Fibroblast of the aortic adventitia (primary cell): ENCODE measurements around the gene CIAO2B. TPM values are rescaled to one million over a fixed set of nuclear protein-coding genes. Genes with fewer than 3 reads are reported as not detected.

Experiments used
- DNase-seq: peaks from one replicate; pipeline ENCODE4 v3.0.0-alpha.2; 2010; ENCODE audit warnings: low read depth
- H3K4me3 ChIP-seq: 2 replicates; pipeline ENCODE4 v1.5.1; 2011; ENCODE audit warnings: low read depth, mild to moderate bottlenecking, control low read depth, low read length, moderate library complexity
- CTCF ChIP-seq: IDR thresholded peaks from 2 replicates; pipeline ENCODE4 v1.5.1; 2011; ENCODE audit warnings: mild to moderate bottlenecking, low read length, control low read depth, inconsistent platforms; ENCODE audit not compliant: insufficient read depth
- total RNA-seq: library from RNA; depleted of rRNA; stranded (reverse); fragments of >200 nt; gene quantifications from 2 replicates; pipeline ENCODE4 v1.2.3, GENCODE V29; 2012; ENCODE audit warnings: low replicate concordance

The CIAO2B gene
- total RNA-seq, 1 donor, result 109 TPM

- no peak for TF ChIP-seq CTCF
- no peak overlapping the region for H3K4me3 ChIP-seq
- no peak for DNase-seq
These were observed 26.1 kb downstream of the CIAO2B start for GRCh38 chr16:66908116-66908515.

DNA sequence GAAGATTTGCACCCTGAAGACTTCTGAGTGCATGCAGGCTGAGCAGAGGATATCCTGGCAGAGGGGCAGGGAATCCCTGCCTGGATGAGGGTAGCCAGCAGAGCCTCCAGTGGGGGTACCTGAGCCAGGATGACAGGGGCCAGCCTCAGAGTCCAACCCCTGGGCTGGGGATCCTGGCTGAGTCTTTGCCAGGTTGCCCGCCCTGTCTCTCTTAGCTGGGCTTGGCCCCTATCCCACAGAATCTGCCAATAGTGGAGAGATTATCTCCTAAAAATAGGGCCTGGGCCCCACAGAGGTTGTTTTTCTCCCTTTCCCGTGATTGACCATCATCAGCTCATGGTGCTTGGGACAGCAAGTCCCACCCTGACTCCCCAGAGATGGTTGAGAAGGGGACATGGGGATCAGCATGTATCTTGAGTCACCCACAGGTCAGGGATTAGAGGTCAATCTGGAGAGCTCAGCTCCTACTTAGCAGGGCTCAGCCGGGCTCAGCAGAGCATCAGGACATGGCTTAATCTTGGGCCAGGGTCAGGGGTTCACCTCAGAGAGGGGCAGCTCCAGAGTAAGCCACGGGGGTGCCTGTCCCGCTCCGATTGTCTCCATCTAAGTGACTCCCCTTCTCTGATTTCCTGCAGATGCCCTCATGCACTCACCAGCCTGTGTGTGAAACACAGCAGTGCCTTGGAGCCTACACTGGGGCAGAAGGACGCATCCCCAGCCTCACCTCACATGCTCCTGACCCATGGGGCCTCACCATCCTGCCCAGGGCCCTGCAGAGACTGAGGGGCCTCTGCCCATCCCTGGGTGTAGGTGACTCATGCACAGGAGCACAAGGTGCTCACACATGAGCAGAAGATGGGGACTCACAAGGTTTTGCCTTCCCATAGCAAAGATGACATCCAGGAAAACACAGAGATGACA is 27.0 kb downstream of the CIAO2B start:
- DNase-seq, result no peak
- no peak overlapping the region for H3K4me3 ChIP-seq
- no peak for TF ChIP-seq CTCF

DNA sequence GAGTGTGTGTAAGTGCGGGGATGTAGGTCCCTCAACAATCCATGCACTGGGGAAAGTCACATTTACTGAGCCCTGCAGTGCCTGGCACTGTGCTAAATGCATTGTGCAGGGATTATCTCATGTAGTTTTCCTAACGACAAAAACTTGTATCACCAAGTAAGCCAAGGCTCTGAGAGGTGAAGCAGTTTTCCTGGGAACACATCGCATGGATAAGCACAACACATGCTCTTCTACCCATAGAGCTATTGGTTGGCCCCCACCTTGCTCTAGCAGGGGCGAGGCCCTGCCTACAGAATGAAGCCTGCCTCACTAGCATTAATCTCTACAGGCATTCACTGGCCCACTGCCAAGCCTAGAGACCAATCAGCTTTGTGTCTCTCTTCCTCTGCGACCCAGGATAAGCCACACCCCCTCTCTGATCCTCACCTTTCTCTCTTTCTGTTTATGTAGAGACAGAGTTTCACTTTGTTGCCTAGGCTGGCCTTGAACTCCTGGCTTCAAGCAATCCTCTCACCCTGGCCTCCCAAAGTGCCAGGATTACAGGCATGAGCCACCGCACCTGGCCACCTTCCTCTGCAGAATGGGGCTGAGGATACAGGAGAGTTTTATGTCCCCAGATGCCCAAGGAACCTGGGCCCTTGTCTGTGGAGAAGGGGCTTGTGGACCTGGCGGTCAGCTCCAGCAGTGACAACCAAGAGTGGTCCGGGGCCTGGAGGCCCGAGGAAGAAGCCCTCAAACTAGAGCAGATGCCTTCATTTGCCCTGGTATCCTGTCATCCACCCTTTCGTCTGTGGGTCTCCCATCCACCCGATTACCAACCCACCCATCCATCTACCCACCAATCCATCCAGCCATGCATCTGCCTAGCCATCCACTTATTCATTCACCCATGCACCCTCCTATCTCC is 28.3 kb downstream of the CIAO2B start:
- no peak for DNase-seq
- no peak overlapping the region for H3K4me3 ChIP-seq
- TF ChIP-seq CTCF, result no peak

DNA sequence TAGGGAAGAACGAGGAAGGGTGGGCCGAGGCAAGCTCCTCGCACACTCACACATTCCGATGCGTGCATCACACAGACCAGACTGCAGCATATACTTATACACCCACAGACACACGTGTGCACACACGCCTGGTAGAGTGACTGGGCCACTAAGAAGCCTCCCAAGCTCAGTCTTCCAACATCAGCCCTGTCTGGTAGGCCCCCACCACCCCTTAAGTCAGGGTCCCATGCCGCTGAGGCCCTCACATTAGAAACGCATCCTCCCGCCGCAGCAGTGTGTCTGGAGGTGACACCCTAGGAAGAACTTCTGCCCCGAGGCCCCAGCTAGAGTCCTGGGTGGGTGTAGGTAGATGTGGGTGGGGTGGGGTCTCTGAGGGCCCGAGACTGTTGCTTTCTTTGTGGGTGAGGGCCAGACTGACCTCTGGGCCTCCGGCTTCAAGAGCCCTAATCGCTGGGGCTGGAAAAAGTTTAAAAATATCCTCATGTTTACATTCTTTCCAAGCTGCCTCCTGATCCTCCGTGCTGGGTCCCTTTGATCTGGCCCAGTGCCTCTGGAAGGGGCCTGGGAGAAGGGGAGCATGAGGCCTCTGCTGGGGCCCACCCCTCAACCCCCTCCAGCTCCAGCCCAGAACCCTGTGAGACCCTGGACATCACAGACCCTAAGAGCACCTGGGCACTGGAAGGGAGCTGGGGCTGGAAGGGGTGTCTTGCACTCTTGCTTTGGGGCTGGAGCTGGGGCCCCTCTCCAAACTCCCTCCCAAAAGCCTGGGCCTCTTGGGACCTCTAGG is 29.2 kb downstream of the CIAO2B start:
- no peak for DNase-seq
- H3K4me3 ChIP-seq, result no peak overlapping the region
- no peak for TF ChIP-seq CTCF

- no peak for TF ChIP-seq CTCF
- no peak overlapping the region for H3K4me3 ChIP-seq
- no peak for DNase-seq
These were observed 29.8 kb downstream of the CIAO2B start for GRCh38 chr16:66904428-66904845.

DNA sequence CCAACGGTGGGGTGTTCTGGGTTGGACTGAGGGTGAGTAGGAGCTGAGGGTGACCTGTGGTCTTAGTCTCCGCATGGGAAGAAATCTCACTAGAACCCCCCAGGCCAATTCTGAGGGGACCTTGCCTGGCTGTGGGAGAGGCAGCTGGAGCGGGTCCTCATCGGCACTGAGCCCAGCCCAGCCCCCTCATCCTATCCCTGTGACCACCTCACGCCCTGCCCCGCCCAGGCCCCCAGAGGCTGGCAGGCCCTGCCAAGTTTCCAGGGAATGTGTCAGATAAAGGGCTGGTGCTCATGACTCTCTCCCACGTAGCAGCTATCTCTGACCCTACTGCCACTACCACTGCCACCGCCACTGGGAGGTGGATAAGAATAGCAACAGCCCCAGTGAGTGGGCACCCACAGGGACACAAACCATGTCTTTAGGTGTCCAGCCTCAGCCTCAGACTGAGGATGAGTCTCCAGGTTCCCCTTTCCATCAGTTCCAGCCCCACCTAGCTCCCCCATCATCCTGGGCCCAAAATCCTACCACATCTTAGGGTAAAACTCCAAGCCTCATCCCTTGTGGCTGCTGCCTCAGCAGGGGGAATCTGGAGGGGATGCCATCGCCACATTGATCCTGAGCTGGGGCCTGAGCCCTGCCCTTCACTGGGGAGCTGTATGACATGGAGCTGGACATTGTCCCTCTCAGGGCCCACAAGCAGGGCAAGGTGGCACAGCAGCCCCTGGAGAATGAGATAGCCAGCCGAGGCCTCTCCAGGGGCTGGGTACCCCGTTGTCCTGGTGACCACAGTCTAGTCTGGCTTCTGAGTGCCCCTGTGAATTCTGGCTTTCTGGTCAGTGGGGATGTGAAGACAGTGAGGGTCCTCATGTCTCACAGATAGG is 30.4 kb downstream of the CIAO2B start:
- no peak for DNase-seq
- TF ChIP-seq CTCF, result no peak
- H3K4me3 ChIP-seq, result no peak overlapping the region
